ENCODE results near the gene COL27A1. TPM values are rescaled to one million over a fixed set of nuclear protein-coding genes. Genes with fewer than 3 reads are reported as not detected.

COL27A1 gene
- total and polyA plus RNA-seq, 2 donors (not counting 1 experiment from before 2014, with no cell fraction given): 0.16 to 0.27 TPM

- ATAC-seq (ENCODE audit: low read depth): no peak
- Histone ChIP-seq H2AFZ (ENCODE audit: insufficient read depth, low read depth, low read length, poor library complexity, severe bottlenecking) (no peak overlapping the region), H3K4me2 (replicated peaks; ENCODE audit: low read depth, low read length, poor library complexity, severe bottlenecking) (no peak overlapping the region), H3K27me3 (replicated peaks in 1 of 4; ENCODE audit: control extremely low read depth in 1 of 4, control insufficient read depth in 3 of 4, insufficient read depth in 4 of 4, low read length in 3 of 4) (peaks cover 0 to 12% (median 6%) of the 10 kb centered on the region in 4 experiments), H3K27ac (ENCODE audit: low read length in 2 of 2) (no peak overlapping the region), H3K9ac (ENCODE audit: low read length) (no peak overlapping the region), H3K36me3 (replicated peaks in 1 of 2; ENCODE audit: control extremely low read depth in 1 of 2, control insufficient read depth in 1 of 2, extremely low read depth in 1 of 2, insufficient read depth in 2 of 2, low read length in 1 of 2) (no peaks in the 10 kb centered on the region), H3K79me2 (ENCODE audit: control insufficient read depth, insufficient read depth, low read length) (no peaks in the 10 kb centered on the region), H3K4me1 (ENCODE audit: control insufficient read depth in 2 of 2, insufficient read depth in 2 of 2, low read length in 2 of 2) (peaks cover 8 to 9% of the 10 kb centered on the region in 2 donors), H4K20me1 (ENCODE audit: control insufficient read depth, insufficient read depth, low read length, poor library complexity, severe bottlenecking) (no peaks in the 10 kb centered on the region), H3K4me3 (ENCODE audit: control extremely low read depth in 1 of 5, extremely low read depth in 1 of 5, insufficient read depth in 1 of 5, low read depth in 2 of 5, low read length in 4 of 5) (no peak overlapping the region), H3K9me3 (ENCODE audit: control extremely low read depth in 1 of 3, control insufficient read depth in 2 of 3, insufficient read depth in 1 of 3, low read length in 2 of 3) (peaks cover 0 to 10% (median 0%) of the 10 kb centered on the region in 3 donors)
- H3K27me3 Mint-ChIP-seq: peaks cover 43% of the 10 kb centered on the region
- DNase-seq: no peak
- TF ChIP-seq, protein P1, sequence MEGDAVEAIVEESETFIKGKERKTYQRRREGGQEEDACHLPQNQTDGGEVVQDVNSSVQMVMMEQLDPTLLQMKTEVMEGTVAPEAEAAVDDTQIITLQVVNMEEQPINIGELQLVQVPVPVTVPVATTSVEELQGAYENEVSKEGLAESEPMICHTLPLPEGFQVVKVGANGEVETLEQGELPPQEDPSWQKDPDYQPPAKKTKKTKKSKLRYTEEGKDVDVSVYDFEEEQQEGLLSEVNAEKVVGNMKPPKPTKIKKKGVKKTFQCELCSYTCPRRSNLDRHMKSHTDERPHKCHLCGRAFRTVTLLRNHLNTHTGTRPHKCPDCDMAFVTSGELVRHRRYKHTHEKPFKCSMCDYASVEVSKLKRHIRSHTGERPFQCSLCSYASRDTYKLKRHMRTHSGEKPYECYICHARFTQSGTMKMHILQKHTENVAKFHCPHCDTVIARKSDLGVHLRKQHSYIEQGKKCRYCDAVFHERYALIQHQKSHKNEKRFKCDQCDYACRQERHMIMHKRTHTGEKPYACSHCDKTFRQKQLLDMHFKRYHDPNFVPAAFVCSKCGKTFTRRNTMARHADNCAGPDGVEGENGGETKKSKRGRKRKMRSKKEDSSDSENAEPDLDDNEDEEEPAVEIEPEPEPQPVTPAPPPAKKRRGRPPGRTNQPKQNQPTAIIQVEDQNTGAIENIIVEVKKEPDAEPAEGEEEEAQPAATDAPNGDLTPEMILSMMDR (IDR thresholded peaks at IDR 0.05): no peak
- TF ChIP-seq EZH2 (IDR thresholded peaks at IDR 0.05; ENCODE audit: borderline replicate concordance, insufficient read depth, low read depth, low read length, poor library complexity, severe bottlenecking): no peak
- no peak overlapping the region for H3K27ac Mint-ChIP-seq
- H3K9me3 Mint-ChIP-seq (ENCODE audit: insufficient read depth): no peaks in the 10 kb centered on the region
- peaks cover 16% of the 10 kb centered on the region for H3K4me1 Mint-ChIP-seq
- POLR2A ChIA-PET: no interaction called here
- CTCF ChIA-PET: interaction anchor here (0.7 kb wide), 1 partner anchor 237 kb away, joined by 3 read pairs; no protein-coding TSS in a partner anchor
- WGBS (ENCODE audit: insufficient coverage): 69% methylated on average over 3 of the region's 3 CpGs
- no peak overlapping the region for H3K4me3 Mint-ChIP-seq
- intact Hi-C loops (cut with micrococcal nuclease): no loop called here
Observed at GRCh38 chr9:114159691-114160090, 4.4 kb downstream of the COL27A1 start.

- Histone ChIP-seq H3K4me1 (ENCODE audit: control insufficient read depth in 2 of 2, insufficient read depth in 2 of 2, low read length in 2 of 2) (peaks cover 0 to under 1% of the 10 kb centered on the region in 2 donors), H3K9me3 (ENCODE audit: control extremely low read depth in 1 of 3, control insufficient read depth in 2 of 3, insufficient read depth in 1 of 3, low read length in 2 of 3) (peaks cover 0 to 7% (median 0%) of the 10 kb centered on the region in 3 donors), H3K4me2 (replicated peaks; ENCODE audit: low read depth, low read length, poor library complexity, severe bottlenecking) (no peak overlapping the region), H4K20me1 (ENCODE audit: control insufficient read depth, insufficient read depth, low read length, poor library complexity, severe bottlenecking) (no peaks in the 10 kb centered on the region), H3K4me3 (ENCODE audit: control extremely low read depth in 1 of 5, extremely low read depth in 1 of 5, insufficient read depth in 1 of 5, low read depth in 2 of 5, low read length in 4 of 5) (no peak overlapping the region), H3K9ac (ENCODE audit: low read length) (no peak overlapping the region), H2AFZ (ENCODE audit: insufficient read depth, low read depth, low read length, poor library complexity, severe bottlenecking) (no peak overlapping the region), H3K27me3 (replicated peaks in 1 of 4; ENCODE audit: control extremely low read depth in 1 of 4, control insufficient read depth in 3 of 4, insufficient read depth in 4 of 4, low read length in 3 of 4) (peaks cover 0 to 6% (median 2%) of the 10 kb centered on the region in 4 experiments), H3K79me2 (ENCODE audit: control insufficient read depth, insufficient read depth, low read length) (no peaks in the 10 kb centered on the region), H3K36me3 (replicated peaks in 1 of 2; ENCODE audit: control extremely low read depth in 1 of 2, control insufficient read depth in 1 of 2, extremely low read depth in 1 of 2, insufficient read depth in 2 of 2, low read length in 1 of 2) (no peaks in the 10 kb centered on the region), H3K27ac (ENCODE audit: low read length in 2 of 2) (no peak overlapping the region)
- CTCF ChIA-PET: no interaction called here
- peaks cover 4% of the 10 kb centered on the region for H3K4me1 Mint-ChIP-seq
- no peak for TF ChIP-seq EZH2 (IDR thresholded peaks at IDR 0.05; ENCODE audit: borderline replicate concordance, insufficient read depth, low read depth, low read length, poor library complexity, severe bottlenecking)
- TF ChIP-seq, protein P1 (IDR thresholded peaks at IDR 0.05): no peak
- H3K9me3 Mint-ChIP-seq (ENCODE audit: insufficient read depth): no peaks in the 10 kb centered on the region
- H3K27me3 Mint-ChIP-seq: peaks cover 31% of the 10 kb centered on the region
- DNase-seq: no peak
- intact Hi-C loops (cut with micrococcal nuclease): no loop called here
- no peak for ATAC-seq (ENCODE audit: low read depth)
- WGBS (ENCODE audit: insufficient coverage): 84% methylated on average over 4 of the region's 4 CpGs
- H3K27ac Mint-ChIP-seq: no peak overlapping the region
- no peak overlapping the region for H3K4me3 Mint-ChIP-seq
- POLR2A ChIA-PET: no interaction called here
Observed at GRCh38 chr9:114161513-114161912, 6.2 kb downstream of the COL27A1 start.
